Colonic mucosa (tissue), 4 donors: ENCODE measurements around the gene GINS2. TPM values are rescaled to one million over a fixed set of nuclear protein-coding genes. Genes with fewer than 3 reads are reported as not detected.

Source experiments
- DNase-seq: peaks from one replicate; pipeline ENCODE4 v3.0.0-alpha.2; 2020
- H3K27ac ChIP-seq: fragments of 200-600 bp; one replicate; pipeline ENCODE4 v1.8.0; 2021
- H3K27me3 ChIP-seq: fragments of 200-600 bp; one replicate; pipeline ENCODE4 v1.8.0; 2021
- H3K36me3 ChIP-seq: fragments of 200-600 bp; one replicate; pipeline ENCODE4 v1.8.0; 2021
- H3K4me1 ChIP-seq: fragments of 200-600 bp; one replicate; pipeline ENCODE4 v1.8.0; 2021; ENCODE audit warnings: mild to moderate bottlenecking
- H3K4me3 ChIP-seq: fragments of 200-600 bp; one replicate; pipeline ENCODE4 v1.8.0; 2021
- H3K9ac ChIP-seq, 2 donors: one replicate each; pipeline ENCODE4 v1.7.0; 2013; ENCODE audit warnings: control low read depth in 2 of 2, low read depth in 2 of 2, low read length in 2 of 2
- H3K9me3 ChIP-seq: fragments of 200-600 bp; one replicate; pipeline ENCODE4 v1.8.0; 2021
- intact Hi-C: fragments of 100-400 bp; cut with DNase I; formaldehyde crosslinking; loops from one replicate; pipeline ENCODE4 v1.14.1; 2022
- total RNA-seq, 2 donors: library from RNA; stranded (reverse); fragmentation: NEBNext Ultra II Directional in 1 of 2; extraction: Animal tissue kit (Norgen Biotek cat#: 25700) in 1 of 2; gene quantifications; one replicate each; pipeline ENCODE4 v1.2.1, GENCODE V29; 2021
- TF ChIP-seq, protein P1 (sequence below): fragments of 200-600 bp; IDR thresholded peaks from one replicate; pipeline ENCODE4 v1.8.0; 2022; ENCODE audit warnings: antibody characterized with exemption, mild to moderate bottlenecking
- donor health status: healthy.
- donor health status: DM: no; HTN: no; CAD: no.
- donor health status: DM: no; HTN: no; CAD: no.

The GINS2 gene
- total RNA-seq, 2 donors from 2014 or later = 6.1 to 39.9 TPM

DNA sequence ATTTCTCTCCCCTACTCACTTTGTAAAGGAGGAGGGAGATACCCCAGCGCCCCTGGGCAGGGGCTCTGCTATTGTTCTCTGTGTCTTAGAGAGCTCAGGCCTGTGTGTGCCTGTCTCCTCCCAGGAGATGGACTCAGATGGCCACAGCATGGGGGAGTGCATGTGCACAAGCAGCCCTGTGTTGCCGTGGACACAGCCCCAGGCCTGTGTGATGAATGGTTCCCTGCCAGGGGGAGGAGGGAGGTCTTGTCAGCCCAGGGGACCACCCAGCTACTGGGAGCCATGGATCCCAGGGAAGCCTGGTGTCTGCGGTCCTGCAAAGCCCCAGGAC is 26.3 kb downstream of the GINS2 start:
- peaks cover 49% of the 10 kb centered on the region for H3K36me3 ChIP-seq
- intact Hi-C loops = no loop called here
- no peak for DNase-seq
- H3K9ac ChIP-seq = no peak overlapping the region
- TF ChIP-seq, protein P1, sequence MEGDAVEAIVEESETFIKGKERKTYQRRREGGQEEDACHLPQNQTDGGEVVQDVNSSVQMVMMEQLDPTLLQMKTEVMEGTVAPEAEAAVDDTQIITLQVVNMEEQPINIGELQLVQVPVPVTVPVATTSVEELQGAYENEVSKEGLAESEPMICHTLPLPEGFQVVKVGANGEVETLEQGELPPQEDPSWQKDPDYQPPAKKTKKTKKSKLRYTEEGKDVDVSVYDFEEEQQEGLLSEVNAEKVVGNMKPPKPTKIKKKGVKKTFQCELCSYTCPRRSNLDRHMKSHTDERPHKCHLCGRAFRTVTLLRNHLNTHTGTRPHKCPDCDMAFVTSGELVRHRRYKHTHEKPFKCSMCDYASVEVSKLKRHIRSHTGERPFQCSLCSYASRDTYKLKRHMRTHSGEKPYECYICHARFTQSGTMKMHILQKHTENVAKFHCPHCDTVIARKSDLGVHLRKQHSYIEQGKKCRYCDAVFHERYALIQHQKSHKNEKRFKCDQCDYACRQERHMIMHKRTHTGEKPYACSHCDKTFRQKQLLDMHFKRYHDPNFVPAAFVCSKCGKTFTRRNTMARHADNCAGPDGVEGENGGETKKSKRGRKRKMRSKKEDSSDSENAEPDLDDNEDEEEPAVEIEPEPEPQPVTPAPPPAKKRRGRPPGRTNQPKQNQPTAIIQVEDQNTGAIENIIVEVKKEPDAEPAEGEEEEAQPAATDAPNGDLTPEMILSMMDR = no peak
- no peaks in the 10 kb centered on the region for H3K9me3 ChIP-seq
- H3K4me3 ChIP-seq = no peak overlapping the region
- no peak overlapping the region for H3K27ac ChIP-seq
- H3K4me1 ChIP-seq = no peaks in the 10 kb centered on the region
- H3K27me3 ChIP-seq = no peaks in the 10 kb centered on the region

- Histone ChIP-seq H3K4me1 (no peaks in the 10 kb centered on the region), H3K4me3 (no peak overlapping the region), H3K27me3 (no peaks in the 10 kb centered on the region), H3K9ac (no peak overlapping the region), H3K27ac (no peak overlapping the region), H3K9me3 (no peaks in the 10 kb centered on the region), H3K36me3 (peaks cover 49% of the 10 kb centered on the region)
- no peak for DNase-seq
- intact Hi-C loops = loop anchor here (2.0 kb wide), 1 partner anchor 55 kb away; no protein-coding TSS in a partner anchor
- TF ChIP-seq, protein P1 = no peak
These were observed 26.8 kb downstream of the GINS2 start for GRCh38 chr16:85661740-85662481.

DNA sequence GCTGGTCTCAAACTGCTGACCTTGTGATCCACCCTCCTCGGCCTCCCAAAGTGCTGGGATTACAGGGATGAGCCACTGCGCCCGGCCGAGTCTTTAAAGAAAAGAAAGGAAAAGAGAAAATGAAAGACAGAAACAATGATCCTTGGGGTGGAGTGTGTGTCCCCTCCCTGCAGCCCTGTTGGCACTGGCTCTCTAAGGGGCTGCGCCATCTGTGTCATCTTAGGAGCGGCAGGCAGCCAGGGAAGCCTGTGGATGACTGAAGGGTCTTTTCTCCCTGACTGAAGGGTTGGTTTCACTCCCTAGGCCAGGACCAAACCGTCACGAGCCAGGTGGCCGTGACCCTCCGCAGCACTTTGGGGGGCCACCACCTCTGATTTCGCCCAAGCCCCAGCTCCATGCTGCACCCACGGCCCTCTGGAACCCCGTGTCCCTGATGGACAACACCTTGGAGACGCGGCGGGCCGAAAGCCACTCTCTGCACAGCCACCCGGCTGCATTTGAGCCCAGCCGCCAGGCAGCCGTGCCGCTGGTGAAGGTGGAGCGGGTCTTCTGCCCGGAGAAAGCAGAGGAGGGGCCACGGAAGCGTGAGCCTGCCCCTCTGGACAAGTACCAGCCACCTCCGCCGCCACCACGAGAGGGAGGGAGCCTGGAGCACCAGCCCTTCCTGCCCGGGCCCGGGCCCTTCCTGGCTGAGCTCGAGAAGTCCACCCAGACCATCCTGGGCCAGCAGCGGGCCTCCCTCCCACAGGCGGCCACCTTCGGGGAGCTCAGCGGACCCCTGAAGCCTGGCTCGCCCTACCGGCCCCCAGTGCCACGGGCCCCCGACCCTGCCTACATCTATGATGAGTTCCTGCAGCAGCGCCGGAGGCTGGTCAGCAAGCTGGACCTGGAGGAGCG is 27.7 kb downstream of the GINS2 start:
- peaks cover 49% of the 10 kb centered on the region for H3K36me3 ChIP-seq
- intact Hi-C loops = loop anchor here (2.0 kb wide), 1 partner anchor 56 kb away; no protein-coding TSS in a partner anchor
- H3K27ac ChIP-seq = no peak overlapping the region
- DNase-seq = no peak
- no peaks in the 10 kb centered on the region for H3K27me3 ChIP-seq
- TF ChIP-seq, protein P1 = no peak
- H3K9ac ChIP-seq = no peak overlapping the region
- H3K9me3 ChIP-seq = no peaks in the 10 kb centered on the region
- H3K4me1 ChIP-seq = no peaks in the 10 kb centered on the region
- H3K4me3 ChIP-seq = no peak overlapping the region

DNA sequence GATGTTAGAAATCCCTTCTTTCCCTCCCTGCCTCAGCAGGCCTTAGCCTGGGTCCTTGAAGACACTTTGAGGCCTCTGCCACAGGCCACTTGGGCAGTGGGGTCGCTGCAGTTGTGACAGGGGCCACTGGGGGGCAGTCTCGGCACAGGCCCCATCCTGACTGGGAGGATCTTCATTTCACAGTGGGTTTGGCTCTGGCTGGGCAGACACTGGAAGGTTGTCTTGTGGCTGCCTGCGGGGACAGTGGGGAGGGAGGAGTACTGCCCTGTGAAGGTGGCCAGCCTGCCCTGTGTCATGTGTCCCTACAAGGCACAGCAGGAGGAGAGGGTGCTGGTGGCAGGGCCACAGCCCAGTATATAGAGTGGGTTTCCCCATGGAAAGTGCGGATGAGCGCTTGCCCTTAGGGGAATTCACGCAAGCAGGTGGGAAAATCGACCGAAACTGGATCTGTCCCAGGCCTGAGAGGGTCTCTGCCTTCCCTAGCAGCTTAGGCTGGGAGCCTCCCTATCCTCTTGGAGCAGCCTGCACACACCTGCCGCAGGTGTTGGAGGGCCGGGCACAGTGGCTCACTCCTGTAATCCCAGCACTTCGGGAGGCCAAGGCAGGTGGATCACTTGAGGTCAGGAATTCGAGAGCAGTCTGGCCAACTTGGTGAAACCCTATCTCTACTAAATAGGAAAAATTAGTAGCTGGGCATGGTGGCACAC is 28.8 kb downstream of the GINS2 start:
- Histone ChIP-seq H3K9me3 (no peaks in the 10 kb centered on the region), H3K27me3 (no peaks in the 10 kb centered on the region), H3K4me1 (no peaks in the 10 kb centered on the region), H3K36me3 (peaks cover 46% of the 10 kb centered on the region), H3K4me3 (no peak overlapping the region), H3K27ac (no peak overlapping the region), H3K9ac (no peak overlapping the region)
- intact Hi-C loops = loop anchor here (2.0 kb wide), 1 partner anchor 57 kb away; no protein-coding TSS in a partner anchor
- TF ChIP-seq, protein P1 = peak; percentile 95
- DNase-seq = peak; percentile 67

DNA sequence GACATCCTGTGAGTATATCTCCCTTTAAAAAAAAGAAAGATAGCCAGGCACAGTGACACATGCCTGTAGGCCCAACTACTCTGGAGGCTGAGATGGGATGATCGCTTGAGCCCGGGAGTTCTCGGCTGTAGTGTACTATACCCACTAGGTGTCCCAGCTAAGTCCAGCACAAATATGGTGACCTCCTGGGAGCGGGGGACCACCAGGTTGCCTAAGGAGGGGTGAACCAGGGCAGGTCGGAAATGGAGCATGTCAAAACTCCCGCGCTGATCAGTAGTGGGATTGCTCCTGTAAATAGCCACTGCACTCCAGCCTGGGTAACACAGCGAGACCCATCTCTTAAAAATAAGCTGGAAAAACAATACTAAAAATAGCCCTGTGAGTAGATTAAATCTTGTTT is 29.4 kb downstream of the GINS2 start:
- Histone ChIP-seq H3K9me3 (no peaks in the 10 kb centered on the region), H3K27ac (no peak overlapping the region), H3K27me3 (no peaks in the 10 kb centered on the region), H3K36me3 (peaks cover 43% of the 10 kb centered on the region), H3K9ac (no peak overlapping the region), H3K4me1 (no peaks in the 10 kb centered on the region), H3K4me3 (no peak overlapping the region)
- no peak for DNase-seq
- intact Hi-C loops = no loop called here
- TF ChIP-seq, protein P1 = no peak
